ENCODE results near the gene MAPK8.

DNA sequence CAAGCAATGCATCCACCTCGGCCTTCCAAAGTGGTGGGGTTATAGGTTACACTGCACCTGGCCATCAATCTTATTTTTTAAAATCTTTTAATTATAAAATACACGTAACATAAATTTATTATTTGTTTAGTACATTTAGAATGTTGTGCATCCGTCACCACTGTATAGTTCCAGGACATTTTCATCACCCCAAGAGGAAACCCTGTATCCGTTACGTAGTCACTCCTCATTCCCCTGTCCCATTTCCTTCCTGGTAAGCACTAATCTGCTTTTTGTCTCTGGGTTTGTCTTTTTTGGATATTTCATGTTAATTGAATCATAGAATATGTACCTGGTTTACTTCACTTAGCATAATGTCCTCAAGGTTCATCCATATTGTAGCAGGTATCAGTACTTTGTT is 51.2 kb downstream of the MAPK8 start:
- TF ChIP-seq, protein P1, sequence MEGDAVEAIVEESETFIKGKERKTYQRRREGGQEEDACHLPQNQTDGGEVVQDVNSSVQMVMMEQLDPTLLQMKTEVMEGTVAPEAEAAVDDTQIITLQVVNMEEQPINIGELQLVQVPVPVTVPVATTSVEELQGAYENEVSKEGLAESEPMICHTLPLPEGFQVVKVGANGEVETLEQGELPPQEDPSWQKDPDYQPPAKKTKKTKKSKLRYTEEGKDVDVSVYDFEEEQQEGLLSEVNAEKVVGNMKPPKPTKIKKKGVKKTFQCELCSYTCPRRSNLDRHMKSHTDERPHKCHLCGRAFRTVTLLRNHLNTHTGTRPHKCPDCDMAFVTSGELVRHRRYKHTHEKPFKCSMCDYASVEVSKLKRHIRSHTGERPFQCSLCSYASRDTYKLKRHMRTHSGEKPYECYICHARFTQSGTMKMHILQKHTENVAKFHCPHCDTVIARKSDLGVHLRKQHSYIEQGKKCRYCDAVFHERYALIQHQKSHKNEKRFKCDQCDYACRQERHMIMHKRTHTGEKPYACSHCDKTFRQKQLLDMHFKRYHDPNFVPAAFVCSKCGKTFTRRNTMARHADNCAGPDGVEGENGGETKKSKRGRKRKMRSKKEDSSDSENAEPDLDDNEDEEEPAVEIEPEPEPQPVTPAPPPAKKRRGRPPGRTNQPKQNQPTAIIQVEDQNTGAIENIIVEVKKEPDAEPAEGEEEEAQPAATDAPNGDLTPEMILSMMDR (IDR thresholded peaks at IDR 0.05), result no peak
- TF ChIP-seq POLR2A (IDR thresholded peaks at IDR 0.05), result no peak
